ENCODE data around the gene PLEKHG4.

PLEKHG4 gene

GRCh38 chr16:67291461-67291860, 12.1 kb downstream of the PLEKHG4 start:
- Mint-ChIP-seq H3K4me1 (no peaks in the 10 kb centered on the region), H3K27ac (no peak overlapping the region), H3K4me3 (no peak overlapping the region), H3K36me3 (no peaks in the 10 kb centered on the region), H3K27me3 (no peaks in the 10 kb centered on the region), H3K9me3 (no peaks in the 10 kb centered on the region)

- H3K27ac Mint-ChIP-seq, result no peak overlapping the region
These were observed 14.9 kb downstream of the PLEKHG4 start for GRCh38 chr16:67294171-67294757.

GRCh38 chr16:67294938-67295361, 15.6 kb downstream of the PLEKHG4 start:
- H3K27ac Mint-ChIP-seq, result no peak overlapping the region
- no peaks in the 10 kb centered on the region for H3K4me1 Mint-ChIP-seq
- H3K27me3 Mint-ChIP-seq, result no peaks in the 10 kb centered on the region
- no peak overlapping the region for H3K4me3 Mint-ChIP-seq
- no peaks in the 10 kb centered on the region for H3K9me3 Mint-ChIP-seq
- H3K36me3 Mint-ChIP-seq, result no peaks in the 10 kb centered on the region

More at GRCh38 chr16:67294171-67294757, 14.9 kb downstream of the PLEKHG4 start:
- no peaks in the 10 kb centered on the region for H3K4me1 Mint-ChIP-seq
- no peaks in the 10 kb centered on the region for H3K9me3 Mint-ChIP-seq
- no peaks in the 10 kb centered on the region for H3K27me3 Mint-ChIP-seq
- no peak overlapping the region for H3K4me3 Mint-ChIP-seq
- H3K36me3 Mint-ChIP-seq, result no peaks in the 10 kb centered on the region

GRCh38 chr16:67296420-67296819, 17.1 kb downstream of the PLEKHG4 start:
- no peak overlapping the region for H3K4me3 Mint-ChIP-seq
- no peaks in the 10 kb centered on the region for H3K36me3 Mint-ChIP-seq
- H3K27me3 Mint-ChIP-seq, result no peaks in the 10 kb centered on the region
- H3K27ac Mint-ChIP-seq, result no peak overlapping the region
- H3K9me3 Mint-ChIP-seq, result no peaks in the 10 kb centered on the region
- no peaks in the 10 kb centered on the region for H3K4me1 Mint-ChIP-seq

GRCh38 chr16:67298277-67298676, 18.9 kb downstream of the PLEKHG4 start:
- Mint-ChIP-seq H3K27me3 (no peaks in the 10 kb centered on the region), H3K9me3 (no peaks in the 10 kb centered on the region)

GRCh38 chr16:67299269-67299668, 19.9 kb downstream of the PLEKHG4 start:
- H3K4me3 Mint-ChIP-seq, result no peak overlapping the region
- no peaks in the 10 kb centered on the region for H3K4me1 Mint-ChIP-seq
- no peaks in the 10 kb centered on the region for H3K9me3 Mint-ChIP-seq
- H3K36me3 Mint-ChIP-seq, result no peaks in the 10 kb centered on the region
- no peak overlapping the region for H3K27ac Mint-ChIP-seq
- H3K27me3 Mint-ChIP-seq, result no peaks in the 10 kb centered on the region

More at GRCh38 chr16:67298277-67298676, 18.9 kb downstream of the PLEKHG4 start:
- Mint-ChIP-seq H3K4me1 (no peaks in the 10 kb centered on the region), H3K4me3 (no peak overlapping the region), H3K36me3 (no peaks in the 10 kb centered on the region), H3K27ac (no peak overlapping the region)

- Mint-ChIP-seq H3K4me1 (no peaks in the 10 kb centered on the region), H3K9me3 (no peaks in the 10 kb centered on the region), H3K27me3 (no peaks in the 10 kb centered on the region), H3K27ac (no peak overlapping the region), H3K4me3 (no peak overlapping the region), H3K36me3 (no peaks in the 10 kb centered on the region)
These were observed 21.9 kb downstream of the PLEKHG4 start for GRCh38 chr16:67301080-67301782.

GRCh38 chr16:67302076-67302475, 22.7 kb downstream of the PLEKHG4 start:
- Mint-ChIP-seq H3K4me3 (no peak overlapping the region), H3K27ac (no peak overlapping the region), H3K4me1 (no peaks in the 10 kb centered on the region), H3K9me3 (no peaks in the 10 kb centered on the region), H3K27me3 (no peaks in the 10 kb centered on the region), H3K36me3 (no peaks in the 10 kb centered on the region)

- Mint-ChIP-seq H3K4me1 (no peaks in the 10 kb centered on the region), H3K9me3 (no peaks in the 10 kb centered on the region), H3K4me3 (no peak overlapping the region), H3K36me3 (no peaks in the 10 kb centered on the region), H3K27ac (no peak overlapping the region), H3K27me3 (no peaks in the 10 kb centered on the region)
These were observed 23.6 kb downstream of the PLEKHG4 start for GRCh38 chr16:67302970-67303369.

- Mint-ChIP-seq H3K27me3 (no peaks in the 10 kb centered on the region), H3K27ac (peak overlapping the region; percentile 81), H3K36me3 (no peaks in the 10 kb centered on the region), H3K9me3 (no peaks in the 10 kb centered on the region), H3K4me3 (no peak overlapping the region), H3K4me1 (peaks cover 4% of the 10 kb centered on the region)
These were observed 24.7 kb downstream of the PLEKHG4 start for GRCh38 chr16:67304020-67304419.

GRCh38 chr16:67305216-67306071, 26.1 kb downstream of the PLEKHG4 start:
- Mint-ChIP-seq H3K27ac (no peak overlapping the region), H3K9me3 (no peaks in the 10 kb centered on the region), H3K4me1 (peaks cover 10% of the 10 kb centered on the region), H3K4me3 (no peak overlapping the region), H3K27me3 (no peaks in the 10 kb centered on the region), H3K36me3 (no peaks in the 10 kb centered on the region)

- no peaks in the 10 kb centered on the region for H3K36me3 Mint-ChIP-seq
- H3K4me1 Mint-ChIP-seq, result peaks cover 33% of the 10 kb centered on the region
- H3K4me3 Mint-ChIP-seq, result no peak overlapping the region
- H3K27ac Mint-ChIP-seq, result peak overlapping the region; percentile 49
- H3K9me3 Mint-ChIP-seq, result no peaks in the 10 kb centered on the region
- no peaks in the 10 kb centered on the region for H3K27me3 Mint-ChIP-seq
These were observed 31.2 kb downstream of the PLEKHG4 start for GRCh38 chr16:67310561-67310960.

- H3K4me1 Mint-ChIP-seq, result peaks cover 33% of the 10 kb centered on the region
- no peaks in the 10 kb centered on the region for H3K36me3 Mint-ChIP-seq
- H3K4me3 Mint-ChIP-seq, result peak overlapping the region; percentile 58
These were observed 32.5 kb downstream of the PLEKHG4 start for GRCh38 chr16:67311607-67312488.

GRCh38 chr16:67312719-67313118, 33.4 kb downstream of the PLEKHG4 start:
- Mint-ChIP-seq H3K27me3 (no peaks in the 10 kb centered on the region), H3K9me3 (no peaks in the 10 kb centered on the region), H3K36me3 (no peaks in the 10 kb centered on the region), H3K27ac (peak overlapping the region; percentile 99), H3K4me3 (peak overlapping the region; percentile 58), H3K4me1 (peaks cover 33% of the 10 kb centered on the region)

More at GRCh38 chr16:67311607-67312488, 32.5 kb downstream of the PLEKHG4 start:
- H3K27ac Mint-ChIP-seq, result peak overlapping the region; percentile 99
- no peaks in the 10 kb centered on the region for H3K27me3 Mint-ChIP-seq
- no peaks in the 10 kb centered on the region for H3K9me3 Mint-ChIP-seq

- H3K4me3 Mint-ChIP-seq, result no peak overlapping the region
- H3K4me1 Mint-ChIP-seq, result peaks cover under 1% of the 10 kb centered on the region
- peaks cover 27% of the 10 kb centered on the region for H3K27me3 Mint-ChIP-seq
- no peaks in the 10 kb centered on the region for H3K36me3 Mint-ChIP-seq
- no peak overlapping the region for H3K27ac Mint-ChIP-seq
- no peaks in the 10 kb centered on the region for H3K9me3 Mint-ChIP-seq
These were observed 38.5 kb downstream of the PLEKHG4 start for GRCh38 chr16:67317853-67318252.
